Panc1 (cell line): ENCODE results near the gene KCNV2. TPM values are rescaled to one million over a fixed set of nuclear protein-coding genes. Genes with fewer than 3 reads are reported as not detected.

Experiments used
- ATAC-seq: fragments of 200-7000 bp; cut with Tn5 transposase; 2 replicates; pipeline ENCODE4 v1.9.1; 2020; ENCODE audit warnings: mild to moderate bottlenecking, moderate library complexity
- BruUV-seq: library from RNA; stranded (reverse); fragments of 400-500 nt; replicated peaks from 2 replicates; lab custom pipeline; 2021; lab: Mats Ljungman, UMichigan
- CTCF ChIA-PET: fragments of 300-600 bp; sonication (Branson Sonifier 250); formaldehyde crosslinking; loops from one replicate; lab custom pipeline; 2022; ENCODE audit warnings: antibody characterized with exemption; lab: Charles Lee
- POLR2A ChIA-PET: fragments of 300-600 bp; sonication (Branson Sonifier 250); formaldehyde crosslinking; loops from one replicate; lab custom pipeline; 2022; ENCODE audit warnings: antibody characterized with exemption; lab: Charles Lee
- DNase-seq: peaks from one replicate; pipeline ENCODE4 v3.0.0-alpha.2; 2010; ENCODE audit warnings: low read depth, low spot score
- H3K27ac ChIP-seq: 2 replicates; pipeline ENCODE4 v1.5.1; 2011; ENCODE audit warnings: mild to moderate bottlenecking, low read length, inconsistent platforms
- H3K27me3 ChIP-seq: fragments of 200-500 bp; sonication (Bioruptor generic); 2 replicates; pipeline ENCODE4 v1.6.0; 2014; ENCODE audit warnings: low read length, inconsistent platforms; ENCODE audit not compliant: control insufficient read depth, insufficient read depth
- H3K36me3 ChIP-seq: fragments of 200-500 bp; sonication (Bioruptor generic); 2 replicates; pipeline ENCODE4 v1.5.1; 2014; ENCODE audit warnings: inconsistent platforms, mild to moderate bottlenecking, low read length, moderate library complexity; ENCODE audit not compliant: control insufficient read depth, insufficient read depth
- H3K4me1 ChIP-seq: 2 replicates; pipeline ENCODE4 v1.5.1; 2011; ENCODE audit warnings: inconsistent platforms, mild to moderate bottlenecking, low read length, moderate library complexity; ENCODE audit not compliant: control insufficient read depth, insufficient read depth
- H3K4me3 ChIP-seq, 2 experiments: 2 replicates each; pipeline ENCODE4 v1.5.1; 2011 to 2012; ENCODE audit warnings: low read depth in 2 of 2, low read length in 2 of 2, mild to moderate bottlenecking in 2 of 2, inconsistent platforms in 1 of 2, moderate library complexity in 1 of 2
- H3K9me3 ChIP-seq: fragments of 200-500 bp; sonication (Bioruptor generic); 2 replicates; pipeline ENCODE4 v1.5.1; 2014; ENCODE audit warnings: low read depth, mild to moderate bottlenecking, inconsistent platforms, low read length, moderate library complexity; ENCODE audit not compliant: control insufficient read depth, insufficient read depth
- CTCF ChIP-seq: fragments of 450-650 bp; IDR thresholded peaks from 2 replicates; pipeline ENCODE4 v1.5.1; 2017; ENCODE audit warnings: mild to moderate bottlenecking
- POLR2AphosphoS5 ChIP-seq: IDR thresholded peaks from 2 replicates; pipeline ENCODE4 v1.6.1; 2012; ENCODE audit warnings: mild to moderate bottlenecking, low read depth, low read length, moderate library complexity
- REST ChIP-seq, 2 experiments: IDR thresholded peaks; 2 replicates each; pipeline ENCODE4 v1.6.1; 2011 to 2012; ENCODE audit warnings: low read depth in 2 of 2, control low read depth in 1 of 2, low read length in 1 of 2, mild to moderate bottlenecking in 1 of 2, moderate library complexity in 1 of 2; ENCODE audit not compliant: insufficient read depth in 1 of 2
- SIN3A ChIP-seq: IDR thresholded peaks from 2 replicates; pipeline ENCODE4 v1.6.1; 2012; ENCODE audit warnings: low read depth, mild to moderate bottlenecking, low read length, moderate library complexity, borderline replicate concordance; ENCODE audit not compliant: insufficient read depth
- TCF7L2 ChIP-seq: IDR thresholded peaks from 2 replicates; pipeline ENCODE4 v1.6.1; 2011; ENCODE audit warnings: mild to moderate bottlenecking, low read depth, low read length, inconsistent platforms
- in situ Hi-C: cut with HindIII; loops from 2 replicates; pipeline ENCODE4 v1.10.0; 2016; ENCODE audit warnings: low sequenced_read_pairs, low pct_unique_long_range_greater_than_20kb
- intact Hi-C: fragments of 100-400 bp; cut with micrococcal nuclease; formaldehyde crosslinking; loops from one replicate; pipeline ENCODE4 v1.10.0; 2022; ENCODE audit not compliant: unreplicated experiment
- total RNA-seq: library from RNA; stranded (reverse); gene quantifications from one replicate; pipeline ENCODE4 v1.2.1, GENCODE V29; 2021; ENCODE audit not compliant: unreplicated experiment

KCNV2 gene
- total RNA-seq, 1 experiment from 2014 or later: not detected

GRCh38 chr9:2676466-2676865 is 40.8 kb upstream of the KCNV2 start:
- TF ChIP-seq TCF7L2: no peak
- TF ChIP-seq SIN3A: no peak
- TF ChIP-seq CTCF: no peak
- TF ChIP-seq POLR2AphosphoS5: no peak
- TF ChIP-seq REST (IDR thresholded peaks at IDR 0.05; ENCODE audit: insufficient read depth in 1 of 2, low read depth in 2 of 2, low read length in 1 of 2): no peak
- ATAC-seq (no peak), DNase-seq (no peak)
- in situ Hi-C loops: no loop called here
- Histone ChIP-seq H3K27me3 (no peaks in the 10 kb centered on the region), H3K27ac (no peak overlapping the region), H3K9me3 (no peaks in the 10 kb centered on the region), H3K4me3 (no peak overlapping the region), H3K4me1 (no peaks in the 10 kb centered on the region), H3K36me3 (no peaks in the 10 kb centered on the region)
- CTCF ChIA-PET: no interaction called here
- no TSS peak for BruUV-seq
- POLR2A ChIA-PET: no interaction called here
- intact Hi-C loops: no loop called here

GRCh38 chr9:2677915-2678889 is 39.1 kb upstream of the KCNV2 start:
- no peaks in the 10 kb centered on the region for H3K9me3 ChIP-seq
- H3K27ac ChIP-seq: no peak overlapping the region
- ChIA-PET POLR2A (no interaction called here), CTCF (no interaction called here)
- H3K27me3 ChIP-seq: no peaks in the 10 kb centered on the region
- no peak for ATAC-seq
- no peak overlapping the region for H3K4me3 ChIP-seq
- no peak for TF ChIP-seq SIN3A
- TF ChIP-seq REST (IDR thresholded peaks at IDR 0.05; ENCODE audit: insufficient read depth in 1 of 2, low read depth in 2 of 2, low read length in 1 of 2): no peak
- no peak for TF ChIP-seq POLR2AphosphoS5
- TF ChIP-seq TCF7L2: no peak
- no peak for TF ChIP-seq CTCF
- DNase-seq: no peak
- H3K36me3 ChIP-seq: no peaks in the 10 kb centered on the region
- in situ Hi-C loops: no loop called here
- no peaks in the 10 kb centered on the region for H3K4me1 ChIP-seq
- no TSS peak for BruUV-seq
- intact Hi-C loops: no loop called here
